Lower lobe of right lung (tissue), 2 donors: ENCODE data around the gene SERGEF. TPM values are rescaled to one million over a fixed set of nuclear protein-coding genes. Genes with fewer than 3 reads are reported as not detected.

ENCODE experiments used
- ATAC-seq, 2 donors: fragments of 200-7000 bp; cut with Tn5 transposase; one replicate each; pipeline ENCODE4 v1.9.1; 2020 to 2022; ENCODE audit warnings: mild to moderate bottlenecking in 2 of 2, moderate library complexity in 2 of 2
- DNase-seq: peaks from one replicate; pipeline ENCODE4 v3.0.0-alpha.2; 2020
- H3K27ac ChIP-seq: fragments of 200-600 bp; one replicate; pipeline ENCODE4 v1.8.0; 2022
- H3K27me3 ChIP-seq: fragments of 200-600 bp; one replicate; pipeline ENCODE4 v1.8.0; 2022; ENCODE audit warnings: low read depth
- H3K36me3 ChIP-seq: fragments of 200-600 bp; one replicate; pipeline ENCODE4 v1.8.0; 2022; ENCODE audit warnings: mild to moderate bottlenecking
- H3K4me1 ChIP-seq: fragments of 200-600 bp; one replicate; pipeline ENCODE4 v1.8.0; 2022
- H3K4me3 ChIP-seq: fragments of 200-600 bp; one replicate; pipeline ENCODE4 v1.8.0; 2022; ENCODE audit warnings: mild to moderate bottlenecking
- H3K9me3 ChIP-seq: fragments of 200-600 bp; one replicate; pipeline ENCODE4 v1.8.0; 2022
- intact Hi-C: fragments of 100-400 bp; cut with DNase I; formaldehyde crosslinking; loops from one replicate; pipeline ENCODE4 v1.11.0; 2022
- total RNA-seq: library from RNA; stranded (reverse); fragmentation: NEBNext Ultra II Directional; extraction: Animal tissue kit (Norgen Biotek cat#: 25700); gene quantifications from one replicate; pipeline ENCODE4 v1.2.1, GENCODE V29; 2021
- TF ChIP-seq, protein P1 (sequence below): fragments of 200-600 bp; IDR thresholded peaks from one replicate; pipeline ENCODE4 v1.8.0; 2022; ENCODE audit warnings: antibody characterized with exemption, mild to moderate bottlenecking
- donor health status: DM: no; HTN: yes; CAD: no; lungs with severe emphysema.

The SERGEF gene
- total RNA-seq, 1 donor from 2014 or later = 28.4 TPM

DNA sequence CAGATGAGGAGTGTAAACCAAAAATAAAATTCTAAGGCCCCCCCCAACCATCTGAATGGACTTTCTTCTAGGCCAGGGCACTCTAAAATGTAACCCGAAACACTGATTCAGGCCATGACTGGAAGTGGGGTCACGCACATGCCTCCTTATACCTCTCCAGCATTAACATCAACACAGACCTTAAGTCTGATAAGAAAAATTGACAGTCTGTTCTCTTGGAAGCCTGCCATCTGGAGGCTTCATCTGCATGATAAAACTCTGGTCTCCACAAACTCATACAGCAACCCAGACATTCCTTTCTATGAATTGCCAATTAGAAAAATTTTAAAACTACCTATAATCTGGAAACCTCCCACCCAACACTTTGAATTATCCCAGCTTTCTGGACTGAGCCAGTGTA, 3.9 kb upstream of the SERGEF start:
- no peak for DNase-seq
- Histone ChIP-seq H3K27me3 (no peaks in the 10 kb centered on the region), H3K9me3 (no peaks in the 10 kb centered on the region), H3K4me1 (peaks cover 7% of the 10 kb centered on the region), H3K4me3 (no peak overlapping the region), H3K36me3 (no peaks in the 10 kb centered on the region), H3K27ac (no peak overlapping the region)
- no peak for ATAC-seq
- intact Hi-C loops = no loop called here
- TF ChIP-seq, protein P1, sequence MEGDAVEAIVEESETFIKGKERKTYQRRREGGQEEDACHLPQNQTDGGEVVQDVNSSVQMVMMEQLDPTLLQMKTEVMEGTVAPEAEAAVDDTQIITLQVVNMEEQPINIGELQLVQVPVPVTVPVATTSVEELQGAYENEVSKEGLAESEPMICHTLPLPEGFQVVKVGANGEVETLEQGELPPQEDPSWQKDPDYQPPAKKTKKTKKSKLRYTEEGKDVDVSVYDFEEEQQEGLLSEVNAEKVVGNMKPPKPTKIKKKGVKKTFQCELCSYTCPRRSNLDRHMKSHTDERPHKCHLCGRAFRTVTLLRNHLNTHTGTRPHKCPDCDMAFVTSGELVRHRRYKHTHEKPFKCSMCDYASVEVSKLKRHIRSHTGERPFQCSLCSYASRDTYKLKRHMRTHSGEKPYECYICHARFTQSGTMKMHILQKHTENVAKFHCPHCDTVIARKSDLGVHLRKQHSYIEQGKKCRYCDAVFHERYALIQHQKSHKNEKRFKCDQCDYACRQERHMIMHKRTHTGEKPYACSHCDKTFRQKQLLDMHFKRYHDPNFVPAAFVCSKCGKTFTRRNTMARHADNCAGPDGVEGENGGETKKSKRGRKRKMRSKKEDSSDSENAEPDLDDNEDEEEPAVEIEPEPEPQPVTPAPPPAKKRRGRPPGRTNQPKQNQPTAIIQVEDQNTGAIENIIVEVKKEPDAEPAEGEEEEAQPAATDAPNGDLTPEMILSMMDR = no peak

DNA sequence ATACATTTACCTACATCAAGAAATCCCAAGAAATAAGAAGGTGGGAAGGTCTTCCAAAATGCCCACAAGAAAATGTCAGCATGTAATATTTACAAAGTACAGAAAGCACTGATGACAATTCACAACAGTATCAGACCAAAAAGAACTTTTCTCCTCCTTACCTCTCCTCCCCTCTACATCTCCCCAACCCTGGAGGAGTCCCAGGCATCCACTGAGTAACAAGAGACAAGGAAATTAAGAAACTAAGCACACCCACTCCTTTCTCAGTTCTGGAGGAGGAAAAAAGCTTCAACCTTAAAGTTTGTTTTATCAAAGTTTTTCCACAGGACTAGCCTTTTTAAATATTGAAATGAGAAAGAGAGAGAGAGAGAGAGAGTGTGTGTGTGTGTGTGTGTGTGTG, 2.0 kb upstream of the SERGEF start:
- TF ChIP-seq, protein P1 = no peak
- DNase-seq = no peak
- H3K27me3 ChIP-seq = no peaks in the 10 kb centered on the region
- H3K4me3 ChIP-seq = no peak overlapping the region
- ATAC-seq = no peak
- intact Hi-C loops = no loop called here
- no peaks in the 10 kb centered on the region for H3K36me3 ChIP-seq
- H3K27ac ChIP-seq = no peak overlapping the region
- H3K4me1 ChIP-seq = peaks cover 7% of the 10 kb centered on the region
- no peaks in the 10 kb centered on the region for H3K9me3 ChIP-seq

DNA sequence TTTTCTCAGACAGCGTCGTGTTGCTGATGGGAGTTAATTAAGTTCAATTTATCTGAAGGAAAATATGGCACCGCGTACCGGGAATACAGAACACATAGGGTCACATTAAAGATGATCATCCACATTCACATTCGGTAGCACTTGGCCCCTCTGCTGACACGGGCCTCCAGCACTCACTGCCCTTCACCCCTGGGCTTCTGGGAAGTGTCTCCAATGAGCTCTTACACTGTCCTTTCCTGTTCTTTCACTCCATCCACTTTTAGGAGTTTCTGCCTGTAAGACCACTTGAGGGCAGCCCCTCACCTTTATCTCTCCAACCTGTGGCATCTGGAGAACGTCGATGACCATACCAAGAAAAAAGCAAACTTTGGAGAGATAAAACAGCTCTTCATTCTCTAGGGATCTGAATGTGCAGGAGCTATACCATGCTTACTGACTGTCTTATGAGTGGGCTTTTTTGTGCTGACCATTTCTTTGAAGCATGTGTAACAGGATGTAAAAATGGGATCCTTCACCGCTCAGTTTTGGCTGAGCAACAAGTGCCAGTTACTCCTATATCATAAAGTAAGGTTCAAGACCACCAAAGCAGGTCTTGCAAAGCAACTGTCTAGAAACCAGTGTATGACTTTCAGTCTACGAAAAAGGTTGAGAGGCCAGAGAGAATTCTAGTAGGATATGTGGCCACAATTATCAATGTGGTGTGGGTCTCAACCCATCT, 1.1 kb upstream of the SERGEF start:
- DNase-seq (no peak), ATAC-seq (no peak)
- H3K27me3 ChIP-seq = no peaks in the 10 kb centered on the region
- intact Hi-C loops = no loop called here
- peaks cover 7% of the 10 kb centered on the region for H3K4me1 ChIP-seq
- H3K4me3 ChIP-seq = peak overlapping the region; percentile 85
- TF ChIP-seq, protein P1 = no peak
- no peaks in the 10 kb centered on the region for H3K36me3 ChIP-seq
- H3K9me3 ChIP-seq = no peaks in the 10 kb centered on the region
- peak overlapping the region; percentile 82 for H3K27ac ChIP-seq

DNA sequence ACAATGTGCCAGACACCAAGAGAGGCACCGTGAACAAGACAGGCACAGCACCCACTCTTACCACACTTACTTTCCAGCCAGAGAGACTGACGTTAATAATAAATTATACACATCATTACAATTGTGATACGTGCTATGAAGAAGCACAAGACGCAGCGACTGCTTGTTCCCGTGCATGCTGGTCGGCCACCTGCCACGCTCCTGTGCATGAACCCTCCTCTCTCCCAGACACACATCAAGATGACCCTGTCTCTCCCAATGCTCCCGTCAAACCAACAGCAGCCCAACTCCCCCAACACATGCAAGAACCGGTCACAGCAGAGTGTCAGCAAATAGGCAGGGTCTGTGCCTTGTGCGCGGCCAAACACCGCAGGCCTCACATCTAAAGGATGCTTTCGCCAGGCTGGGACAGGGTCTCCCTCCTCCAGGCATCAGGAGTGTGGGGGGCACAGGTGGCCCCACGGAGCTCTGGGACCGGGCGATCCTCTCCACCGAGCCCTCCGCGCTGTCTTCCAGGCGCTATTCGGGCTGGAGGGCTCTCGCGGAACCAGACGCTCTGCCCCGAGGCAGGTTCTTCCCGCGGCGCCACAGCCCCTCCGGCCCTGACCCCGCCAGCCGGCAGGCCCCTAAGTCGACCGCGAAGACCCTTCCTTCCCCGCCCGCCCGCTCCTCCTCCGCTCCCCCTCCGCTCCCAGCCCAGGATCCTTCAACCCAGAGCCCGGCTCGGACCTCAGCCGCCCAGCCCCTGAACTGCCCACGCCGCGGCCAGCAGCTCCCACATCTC, 533 bp downstream of the SERGEF start:
- TF ChIP-seq, protein P1 = no peak
- DNase-seq (peak; percentile 50), ATAC-seq (peak; percentile 20 to 25)
- Histone ChIP-seq H3K27me3 (no peaks in the 10 kb centered on the region), H3K36me3 (no peaks in the 10 kb centered on the region), H3K4me1 (peaks cover 7% of the 10 kb centered on the region), H3K9me3 (no peaks in the 10 kb centered on the region), H3K4me3 (peak overlapping the region; percentile 85), H3K27ac (peak overlapping the region; percentile 82)
- intact Hi-C loops = no loop called here

DNA sequence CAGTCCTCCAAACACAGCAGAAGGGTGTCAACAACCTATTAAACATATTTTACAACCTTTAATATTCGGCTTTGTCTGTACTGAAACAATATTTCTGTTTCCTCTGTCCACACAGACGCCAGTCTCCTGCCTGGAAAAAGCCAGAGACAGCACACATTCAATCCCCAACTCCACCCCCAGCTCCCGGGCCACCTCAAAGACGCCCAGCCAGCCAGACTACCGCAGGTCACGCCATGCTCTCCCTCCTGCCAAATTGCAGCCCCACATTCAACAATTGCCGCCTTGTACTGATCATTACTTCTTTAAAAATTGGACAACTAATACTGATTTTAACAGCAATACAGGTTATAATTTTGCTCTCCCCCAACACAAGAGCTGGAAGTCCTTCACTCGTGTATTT, 1.2 kb downstream of the SERGEF start:
- Histone ChIP-seq H3K4me1 (peaks cover 7% of the 10 kb centered on the region), H3K9me3 (no peaks in the 10 kb centered on the region), H3K36me3 (peaks cover 4% of the 10 kb centered on the region), H3K4me3 (no peak overlapping the region), H3K27me3 (no peaks in the 10 kb centered on the region), H3K27ac (peak overlapping the region; percentile 82)
- ATAC-seq (no peak), DNase-seq (no peak)
- TF ChIP-seq, protein P1 = no peak
- intact Hi-C loops = no loop called here
